ENCODE data around the gene SPAG16.
"Not testable (repeated sequence)": the region's sequence is repeated elsewhere in the genome, so short reads cannot be mapped to it uniquely, and the experiment has no call there.

Gene SPAG16

GRCh38 chr2:213259266-213259665 is 25.0 kb upstream of the SPAG16 start:
- H3K4me3 ChIP-seq = no peak overlapping the region
- DNase-seq (ENCODE audit: low read depth, low spot score) = no peak
- H3K9ac ChIP-seq (ENCODE audit: insufficient read length) = no peak overlapping the region
- H3K9me3 ChIP-seq (ENCODE audit: low read depth, low read length) = no peaks in the 10 kb centered on the region
- no peak overlapping the region for H3K27ac ChIP-seq
- TF ChIP-seq POLR2AphosphoS5 (IDR thresholded peaks at IDR 0.05; ENCODE audit: borderline replicate concordance, low read depth, low read length) (no peak), FOXP2 (optimal IDR thresholded peaks at IDR 0.05; ENCODE audit: control extremely low read depth, extremely low read length, insufficient read depth) (no peak), EZH2 (IDR thresholded peaks at IDR 0.05) (no peak)
- no peaks in the 10 kb centered on the region for H3K36me3 ChIP-seq (ENCODE audit: insufficient read depth, low read length)

- H3K27ac ChIP-seq = no peak overlapping the region
- H3K9ac ChIP-seq (ENCODE audit: insufficient read length) = no peak overlapping the region
- no peaks in the 10 kb centered on the region for H3K36me3 ChIP-seq (ENCODE audit: insufficient read depth, low read length)
- no peak for DNase-seq (ENCODE audit: low read depth, low spot score)
- H3K4me3 ChIP-seq = no peak overlapping the region
- TF ChIP-seq FOXP2 (optimal IDR thresholded peaks at IDR 0.05; ENCODE audit: control extremely low read depth, extremely low read length, insufficient read depth) (no peak), EZH2 (IDR thresholded peaks at IDR 0.05) (no peak), POLR2AphosphoS5 (IDR thresholded peaks at IDR 0.05; ENCODE audit: borderline replicate concordance, low read depth, low read length) (no peak; the same call in 1 of the 2 replicates)
- H3K9me3 ChIP-seq (ENCODE audit: low read depth, low read length) = no peaks in the 10 kb centered on the region
These were observed 23.0 kb upstream of the SPAG16 start for GRCh38 chr2:213261237-213261636.

GRCh38 chr2:213261715-213262114 is 22.5 kb upstream of the SPAG16 start:
- Histone ChIP-seq H3K27ac (no peak overlapping the region), H3K36me3 (ENCODE audit: insufficient read depth, low read length) (no peaks in the 10 kb centered on the region), H3K4me3 (no peak overlapping the region), H3K9ac (ENCODE audit: insufficient read length) (no peak overlapping the region), H3K9me3 (ENCODE audit: low read depth, low read length) (no peaks in the 10 kb centered on the region)
- DNase-seq (ENCODE audit: low read depth, low spot score) = no peak
- TF ChIP-seq FOXP2 (optimal IDR thresholded peaks at IDR 0.05; ENCODE audit: control extremely low read depth, extremely low read length, insufficient read depth) (no peak), EZH2 (IDR thresholded peaks at IDR 0.05) (no peak), POLR2AphosphoS5 (IDR thresholded peaks at IDR 0.05; ENCODE audit: borderline replicate concordance, low read depth, low read length) (no peak)

DNA sequence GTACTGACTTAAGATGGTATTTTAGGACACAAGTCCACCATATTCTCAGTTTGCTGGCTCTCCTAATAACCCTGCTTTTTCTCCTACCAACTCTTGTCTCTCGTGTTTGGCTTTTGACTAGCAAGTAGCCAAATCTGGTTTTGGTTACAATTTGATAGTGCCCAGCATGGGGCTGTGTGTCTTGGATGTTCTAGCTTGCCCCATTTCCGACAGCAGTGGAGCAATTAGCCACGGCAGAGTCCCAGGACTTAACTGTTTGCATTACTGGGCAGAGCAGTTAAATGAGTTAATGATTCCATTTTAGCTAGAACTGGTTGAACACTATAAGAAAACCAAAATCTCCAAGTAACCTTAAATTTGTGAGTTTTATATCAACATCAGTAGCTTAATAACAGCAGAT is 18.6 kb upstream of the SPAG16 start:
- Histone ChIP-seq H3K36me3 (ENCODE audit: insufficient read depth, low read length) (no peaks in the 10 kb centered on the region), H3K9me3 (ENCODE audit: low read depth, low read length) (no peaks in the 10 kb centered on the region), H3K27ac (no peak overlapping the region), H3K9ac (ENCODE audit: insufficient read length) (no peak overlapping the region), H3K4me3 (no peak overlapping the region)
- TF ChIP-seq POLR2AphosphoS5 (IDR thresholded peaks at IDR 0.05; ENCODE audit: borderline replicate concordance, low read depth, low read length) (no peak), EZH2 (IDR thresholded peaks at IDR 0.05) (no peak), FOXP2 (optimal IDR thresholded peaks at IDR 0.05; ENCODE audit: control extremely low read depth, extremely low read length, insufficient read depth) (no peak)
- DNase-seq (ENCODE audit: low read depth, low spot score) = no peak

DNA sequence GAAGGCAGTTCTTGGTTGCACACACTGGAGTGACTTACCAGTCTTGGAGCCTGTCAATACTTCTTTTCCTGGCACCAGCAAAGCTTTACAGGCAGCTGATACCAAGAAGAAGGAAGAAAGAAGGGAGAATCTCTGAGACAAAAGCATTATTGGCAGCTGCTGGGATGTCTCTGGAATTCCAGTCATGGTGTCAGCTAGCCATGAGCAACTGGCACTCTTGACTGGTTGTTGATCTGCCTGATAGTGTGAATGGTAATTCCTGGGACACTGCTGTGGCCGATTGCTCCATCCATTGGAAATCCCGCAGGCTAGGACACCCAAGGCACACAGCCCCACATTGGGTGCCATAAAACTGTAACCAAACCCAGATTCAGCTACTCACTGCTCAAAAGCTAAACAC is 17.8 kb upstream of the SPAG16 start:
- no peaks in the 10 kb centered on the region for H3K36me3 ChIP-seq (ENCODE audit: insufficient read depth, low read length)
- TF ChIP-seq POLR2AphosphoS5 (IDR thresholded peaks at IDR 0.05; ENCODE audit: borderline replicate concordance, low read depth, low read length) = no peak
- no peak for TF ChIP-seq EZH2 (IDR thresholded peaks at IDR 0.05)
- no peak for TF ChIP-seq FOXP2 (optimal IDR thresholded peaks at IDR 0.05; ENCODE audit: control extremely low read depth, extremely low read length, insufficient read depth)
- no peak overlapping the region for H3K9ac ChIP-seq (ENCODE audit: insufficient read length)
- no peak for DNase-seq (ENCODE audit: low read depth, low spot score)
- H3K9me3 ChIP-seq (ENCODE audit: low read depth, low read length) = no peaks in the 10 kb centered on the region
- no peak overlapping the region for H3K27ac ChIP-seq
- no peak overlapping the region for H3K4me3 ChIP-seq

DNA sequence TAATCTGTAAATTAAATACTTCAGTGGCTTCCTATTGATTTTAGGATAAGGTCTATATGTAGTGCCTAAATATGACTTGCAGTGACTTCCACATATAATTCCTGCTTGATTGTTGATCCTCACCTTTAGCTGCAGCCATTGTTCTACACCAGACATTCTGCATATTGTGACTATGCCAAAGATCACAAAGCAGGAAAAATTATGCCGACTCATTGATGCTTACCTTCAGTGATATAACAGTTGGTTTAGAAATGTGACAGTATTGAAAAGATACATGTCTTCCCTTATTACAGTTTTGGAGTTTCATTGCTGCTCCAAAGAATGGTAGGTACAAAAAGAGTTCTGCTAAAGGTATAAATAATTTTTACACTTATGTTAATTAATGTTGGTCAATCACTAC is 12.3 kb upstream of the SPAG16 start:
- DNase-seq (ENCODE audit: low read depth, low spot score) = no peak
- no peaks in the 10 kb centered on the region for H3K9me3 ChIP-seq (ENCODE audit: low read depth, low read length)
- TF ChIP-seq FOXP2 (optimal IDR thresholded peaks at IDR 0.05; ENCODE audit: control extremely low read depth, extremely low read length, insufficient read depth) (no peak), EZH2 (IDR thresholded peaks at IDR 0.05) (no peak)
- no peak overlapping the region for H3K9ac ChIP-seq (ENCODE audit: insufficient read length)
- H3K27ac ChIP-seq = no peak overlapping the region
- H3K4me3 ChIP-seq = no peak overlapping the region
- H3K36me3 ChIP-seq (ENCODE audit: insufficient read depth, low read length) = no peaks in the 10 kb centered on the region

DNA sequence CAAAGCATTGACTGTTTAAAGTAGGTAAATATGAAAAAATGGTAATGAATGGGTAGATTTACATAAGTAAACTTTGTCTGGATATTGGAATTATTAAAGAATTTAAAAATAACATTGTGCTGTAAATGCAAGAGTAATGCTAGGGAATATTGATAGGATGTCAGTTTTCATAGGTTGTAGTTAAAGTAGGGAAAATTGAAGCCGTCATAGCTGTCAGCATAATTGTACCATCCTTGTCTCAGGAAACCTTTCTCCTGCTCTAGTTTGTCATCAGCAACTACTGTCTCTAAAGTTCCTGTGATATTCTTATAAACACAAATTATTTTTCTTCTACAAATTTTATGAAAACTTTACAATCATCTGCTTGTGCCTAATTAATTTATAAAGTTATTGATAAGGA is 10.1 kb upstream of the SPAG16 start:
- Histone ChIP-seq H3K9ac (ENCODE audit: insufficient read length) (no peak overlapping the region), H3K27ac (no peak overlapping the region), H3K36me3 (ENCODE audit: insufficient read depth, low read length) (no peaks in the 10 kb centered on the region), H3K4me3 (no peak overlapping the region), H3K9me3 (ENCODE audit: low read depth, low read length) (no peaks in the 10 kb centered on the region)
- DNase-seq (ENCODE audit: low read depth, low spot score) = no peak
- no peak for TF ChIP-seq EZH2 (IDR thresholded peaks at IDR 0.05)
- TF ChIP-seq FOXP2 (optimal IDR thresholded peaks at IDR 0.05; ENCODE audit: control extremely low read depth, extremely low read length, insufficient read depth) = no peak
- no peak for TF ChIP-seq POLR2AphosphoS5 (IDR thresholded peaks at IDR 0.05; ENCODE audit: borderline replicate concordance, low read depth, low read length)

DNA sequence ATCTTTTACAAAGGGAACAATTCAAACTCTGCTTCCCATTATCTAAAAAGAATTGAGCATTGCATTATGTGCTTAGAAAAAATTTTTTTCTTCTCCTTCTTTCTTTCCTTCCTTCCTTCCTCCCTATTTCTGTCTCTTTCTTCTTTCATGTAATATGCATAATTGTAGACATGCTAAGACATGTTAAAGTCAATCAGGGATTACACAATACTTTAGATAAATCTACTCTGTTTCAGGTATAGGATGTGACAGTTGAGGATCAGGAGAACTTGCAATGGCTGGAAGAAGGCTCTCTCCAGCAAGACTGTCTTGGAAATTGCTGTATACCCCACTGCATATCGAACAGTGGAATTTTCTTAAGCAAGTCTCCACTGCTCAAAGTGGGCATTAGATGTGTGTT is 9.0 kb upstream of the SPAG16 start:
- H3K4me3 ChIP-seq = no peak overlapping the region
- H3K9me3 ChIP-seq (ENCODE audit: low read depth, low read length) = no peaks in the 10 kb centered on the region
- TF ChIP-seq FOXP2 (optimal IDR thresholded peaks at IDR 0.05; ENCODE audit: control extremely low read depth, extremely low read length, insufficient read depth) (no peak), EZH2 (IDR thresholded peaks at IDR 0.05) (no peak), POLR2AphosphoS5 (IDR thresholded peaks at IDR 0.05; ENCODE audit: borderline replicate concordance, low read depth, low read length) (no peak)
- no peak for DNase-seq (ENCODE audit: low read depth, low spot score)
- H3K36me3 ChIP-seq (ENCODE audit: insufficient read depth, low read length) = no peaks in the 10 kb centered on the region
- no peak overlapping the region for H3K9ac ChIP-seq (ENCODE audit: insufficient read length)
- no peak overlapping the region for H3K27ac ChIP-seq

- not testable (repeated sequence) for H3K9ac ChIP-seq (ENCODE audit: insufficient read length); H3K4me3 ChIP-seq; H3K27ac ChIP-seq; DNase-seq (ENCODE audit: low read depth, low spot score); H3K36me3 ChIP-seq (ENCODE audit: insufficient read depth, low read length); H3K9me3 ChIP-seq (ENCODE audit: low read depth, low read length)
These were observed 7.1 kb upstream of the SPAG16 start for GRCh38 chr2:213277134-213277533.
